ENCODE data around the gene ETV3.

ETV3 gene

GRCh38 chr1:157137408-157138219 is 581 bp downstream of the ETV3 start:
- DNase-seq: peak; percentile 43

GRCh38 chr1:157137046-157137407 is 1.2 kb downstream of the ETV3 start:
- DNase-seq: peak; percentile 36

DNA sequence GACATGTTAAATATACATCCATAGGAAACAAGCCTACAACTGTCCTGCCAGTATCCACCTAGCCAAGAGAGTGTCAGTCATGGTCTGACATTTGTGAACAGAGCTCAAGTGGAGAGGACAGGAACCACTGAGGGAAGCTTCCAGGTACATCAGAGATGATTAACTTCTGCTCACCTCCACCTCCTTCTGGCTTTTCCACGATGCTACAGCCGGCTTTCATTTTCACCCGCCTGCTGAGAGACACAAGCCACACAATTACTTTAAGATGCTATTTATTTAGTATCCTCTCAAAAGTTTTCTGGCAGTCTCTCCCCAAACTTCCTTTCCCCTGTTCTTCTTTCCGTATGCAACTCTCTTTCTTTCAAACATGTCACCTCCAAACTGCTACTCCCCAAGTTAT is 2.1 kb downstream of the ETV3 start:
- no peak for DNase-seq

GRCh38 chr1:157135646-157136045 is 2.5 kb downstream of the ETV3 start:
- no peak for DNase-seq

- DNase-seq: no peak
Observed at GRCh38 chr1:157135070-157135469, 3.1 kb downstream of the ETV3 start.

GRCh38 chr1:157134442-157134841 is 3.8 kb downstream of the ETV3 start:
- no peak for DNase-seq

DNA sequence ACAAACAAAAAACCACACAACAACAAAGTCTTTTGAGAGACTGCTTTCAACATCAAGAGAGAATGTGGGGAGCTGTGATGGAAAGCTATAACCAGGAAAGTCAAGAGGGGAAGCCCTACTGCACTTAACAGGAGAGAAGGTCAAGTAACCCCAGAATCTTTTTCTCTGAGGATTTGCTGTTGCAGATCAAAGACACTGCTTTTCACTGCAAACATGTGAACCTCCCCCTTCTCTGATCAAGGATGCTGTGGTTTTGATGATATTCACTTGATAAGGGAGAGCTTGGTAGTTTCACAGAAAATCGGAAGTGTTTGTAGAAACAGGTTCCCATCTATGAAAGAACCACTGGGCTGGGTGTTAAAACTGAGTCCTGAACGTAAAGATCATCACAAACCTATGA is 4.8 kb downstream of the ETV3 start:
- DNase-seq: no peak

GRCh38 chr1:157132616-157133167 is 5.5 kb downstream of the ETV3 start:
- DNase-seq: no peak

GRCh38 chr1:157132111-157132510 is 6.1 kb downstream of the ETV3 start:
- no peak for DNase-seq

DNA sequence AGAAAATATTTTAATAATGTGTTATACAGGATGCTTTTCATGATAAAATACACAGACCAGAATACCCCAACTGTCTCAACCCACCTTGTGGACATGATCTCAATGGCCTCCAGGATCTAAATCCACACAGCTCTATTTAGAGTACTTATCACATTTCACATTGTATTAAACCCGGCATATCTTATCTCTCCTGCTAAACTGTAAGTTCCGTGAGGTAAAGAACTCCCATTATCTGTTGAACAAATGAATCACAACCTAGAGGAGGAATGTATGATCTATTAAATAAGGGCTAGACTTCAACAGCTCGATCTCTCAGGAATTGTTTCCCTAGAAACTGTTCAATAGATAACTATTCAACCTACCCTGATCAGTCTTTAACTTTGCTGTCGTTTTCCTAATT is 6.9 kb downstream of the ETV3 start:
- no peak for DNase-seq

GRCh38 chr1:157124855-157125254 is 13.3 kb downstream of the ETV3 start:
- no peak for DNase-seq

DNA sequence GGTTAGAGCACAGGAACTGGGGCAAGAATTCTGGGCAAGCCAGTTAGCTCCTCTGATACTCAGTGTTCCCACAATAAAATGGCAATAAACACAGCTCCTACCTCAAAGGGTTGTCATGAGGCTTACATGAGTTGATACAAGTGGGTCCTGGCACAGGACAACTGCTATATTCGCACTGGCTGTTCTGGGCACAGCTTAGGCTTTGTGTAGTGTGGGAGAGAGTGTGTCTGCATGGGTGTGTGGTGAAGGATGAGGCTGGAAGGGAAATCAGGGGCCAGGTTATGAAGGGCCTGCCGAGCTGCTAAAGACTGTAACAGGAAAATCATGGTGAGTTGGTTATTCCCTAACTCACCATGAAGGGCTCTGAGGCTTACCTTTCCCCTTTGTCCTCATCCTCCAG is 18.7 kb downstream of the ETV3 start:
- DNase-seq: no peak

GRCh38 chr1:157119008-157119407 is 19.2 kb downstream of the ETV3 start:
- DNase-seq: no peak

DNA sequence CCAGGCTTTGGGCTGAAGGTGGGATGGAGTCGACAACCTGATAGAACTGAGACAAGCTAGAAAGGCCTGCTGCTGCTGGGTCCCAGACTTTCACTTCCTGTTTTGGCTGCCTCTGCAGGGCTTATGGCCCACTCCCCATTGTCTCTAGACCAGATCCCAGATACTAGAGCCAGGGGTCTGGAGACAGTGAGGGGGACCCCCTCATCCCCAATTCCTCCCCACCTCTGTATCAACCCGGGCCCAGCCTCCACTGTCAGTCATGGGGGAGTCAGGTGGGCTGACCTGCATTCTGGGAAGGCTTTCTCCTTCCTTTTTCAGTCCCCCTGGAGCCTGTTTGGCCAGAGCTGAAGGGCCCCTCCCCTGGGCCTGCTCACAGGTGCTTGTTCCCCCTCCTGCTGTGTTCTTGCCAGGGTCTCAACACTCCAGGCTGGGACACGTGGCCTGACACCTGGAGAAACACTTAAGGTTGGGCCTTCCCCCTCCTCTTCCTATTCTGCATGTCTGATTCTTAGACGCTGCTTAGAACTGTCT is 20.6 kb downstream of the ETV3 start:
- peak; percentile 34 for DNase-seq

GRCh38 chr1:157116737-157117103 is 21.5 kb downstream of the ETV3 start:
- DNase-seq: no peak

GRCh38 chr1:157115851-157116736 is 22.1 kb downstream of the ETV3 start:
- no peak for DNase-seq

- DNase-seq: no peak
Observed at GRCh38 chr1:157115429-157115838, 22.8 kb downstream of the ETV3 start.

DNA sequence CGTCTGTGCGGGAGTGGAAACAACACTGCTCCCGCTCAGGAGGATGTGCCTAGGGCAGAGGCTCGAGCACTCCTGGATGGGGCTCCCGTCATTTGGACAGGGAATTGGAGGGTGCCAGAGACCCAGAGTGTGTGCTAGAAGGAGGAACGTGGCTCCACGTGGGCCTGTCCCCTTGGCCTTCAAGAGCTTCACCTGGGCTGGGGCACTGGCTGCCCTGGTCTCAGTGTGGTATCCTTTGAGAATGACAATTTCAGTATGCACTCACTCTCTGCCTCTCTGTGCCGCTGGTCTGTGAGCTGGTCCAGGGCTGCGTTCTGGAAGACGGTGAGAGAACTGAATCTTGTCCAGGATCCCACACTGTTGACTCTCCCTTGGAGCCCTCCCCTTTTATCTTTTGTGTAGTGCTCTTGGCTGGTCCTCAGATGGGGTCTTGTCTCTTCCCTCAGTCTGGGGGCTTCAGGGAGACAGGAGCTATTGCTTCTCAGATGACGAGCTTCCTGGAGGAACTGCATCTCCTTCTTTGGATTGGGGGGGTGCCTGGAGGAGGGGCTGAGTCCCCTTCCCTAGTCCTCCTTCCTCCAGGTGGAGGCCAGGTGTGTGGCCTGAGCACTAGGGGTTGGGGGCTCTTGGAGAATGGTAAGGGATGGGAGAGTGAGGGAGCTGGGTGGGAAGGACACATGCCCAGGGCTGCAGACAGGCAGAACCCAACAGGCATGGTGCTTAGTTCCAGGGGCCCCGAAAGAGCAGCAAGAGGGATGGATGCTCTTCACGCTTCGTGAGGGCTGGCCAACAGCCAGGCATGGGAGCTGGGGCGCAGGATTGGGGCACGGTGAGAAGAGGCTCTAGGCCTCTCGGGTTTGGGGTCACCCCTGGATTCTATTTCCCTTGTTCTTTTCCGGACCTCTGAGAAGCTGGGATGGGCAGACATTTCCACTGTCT is 23.7 kb downstream of the ETV3 start:
- no peak for DNase-seq

DNA sequence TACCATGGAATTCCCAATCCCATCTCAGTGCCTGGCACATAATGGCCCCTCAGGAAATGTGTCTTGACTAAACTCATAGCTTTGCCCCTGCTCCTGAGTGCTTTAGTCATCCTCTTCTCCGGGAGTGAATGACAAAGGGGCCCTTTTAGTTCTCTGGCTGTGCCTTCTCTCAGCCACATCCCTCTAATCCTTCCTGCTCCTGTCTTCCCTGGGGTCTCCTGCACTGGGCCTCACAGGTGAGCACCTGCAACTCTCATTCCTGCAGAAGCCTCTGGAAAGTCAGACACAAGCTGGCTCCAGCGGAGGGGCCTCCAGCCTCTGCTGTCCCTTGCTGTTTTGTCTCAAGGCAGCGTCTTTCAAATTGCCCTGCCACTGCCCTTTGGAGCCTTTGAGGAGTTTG is 24.6 kb downstream of the ETV3 start:
- DNase-seq: no peak

DNA sequence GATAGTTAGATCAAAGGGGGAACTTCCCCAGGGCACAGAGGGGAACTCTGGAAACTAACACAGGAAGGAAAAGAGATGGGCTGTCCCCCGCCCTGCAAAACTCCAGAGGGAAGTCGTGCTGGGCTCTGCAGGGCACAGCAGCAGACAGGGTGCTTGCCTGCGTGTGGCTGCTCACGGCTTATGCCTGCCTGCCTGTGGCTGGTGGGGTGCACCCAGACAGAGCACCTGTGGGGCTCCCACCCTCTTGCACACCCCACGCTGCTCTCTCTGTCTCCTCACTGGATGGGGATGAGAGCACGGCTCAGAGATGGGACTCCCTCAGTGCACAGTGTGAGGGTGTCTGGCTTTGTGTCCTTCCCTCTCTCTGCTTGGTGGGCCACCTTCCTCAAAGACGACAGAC is 25.1 kb downstream of the ETV3 start:
- no peak for DNase-seq

GRCh38 chr1:157112186-157112867 is 25.9 kb downstream of the ETV3 start:
- no peak for DNase-seq

Measured in MV-4-11 (cell line).